ENCODE measurements around the gene DNER. TPM values are rescaled to one million over a fixed set of nuclear protein-coding genes. Genes with fewer than 3 reads are reported as not detected.

DNER gene
- total and polyA plus RNA-seq, 2 of the 13 experiments (the other 11 are each of a cell fraction or from before 2014, with no cell fraction given) = not detected

- TF ChIP-seq ZNF740 (CRISPR knock-in tag; IDR thresholded peaks at IDR 0.05) (no peak), BHLHE40 (IDR thresholded peaks at IDR 0.05; ENCODE audit: low read length) (no peak), SUZ12 (IDR thresholded peaks at IDR 0.05; ENCODE audit: low read depth, low read length) (no peak), TRIM22 (IDR thresholded peaks at IDR 0.05) (0 out of 2 replicates have a peak, but pooled peaks have one; percentile 8), SP1 (IDR thresholded peaks at IDR 0.05) (no peak), SP1 (CRISPR knock-in tag; IDR thresholded peaks at IDR 0.05) (no peak), IKZF1 (IDR thresholded peaks at IDR 0.05) (0 out of 2 replicates have a peak, but pooled peaks have one; percentile 41), FOXO4 (CRISPR knock-in tag; conservative IDR thresholded peaks at IDR 0.05) (no peak), AKNA (CRISPR knock-in tag; IDR thresholded peaks at IDR 0.05; ENCODE audit: borderline replicate concordance) (no peak), ZNF83 (CRISPR knock-in tag; IDR thresholded peaks at IDR 0.05; ENCODE audit: borderline replicate concordance) (no peak)
These were observed 150.0 kb downstream of the DNER start (continued) for GRCh38 chr2:229564300-229564907.

Data from HepG2 (cell line).